HEK293 (cell line): ENCODE results near the gene ITGA2B.

Experiments used
- CTCF ChIP-seq: fragments of 450-650 bp; formaldehyde crosslinking; IDR thresholded peaks from 2 replicates; pipeline ENCODE4 v1.5.1; 2016; ENCODE audit warnings: missing biosample characterization, missing genetic modification characterization
- REST ChIP-seq: fragments of 450-650 bp; formaldehyde crosslinking; IDR thresholded peaks from 2 replicates; pipeline ENCODE4 v1.5.1; 2016; ENCODE audit warnings: missing biosample characterization, missing genetic modification characterization
- ZBTB26 ChIP-seq: fragments of 450-650 bp; formaldehyde crosslinking; optimal IDR thresholded peaks from 2 replicates; pipeline ENCODE3; 2016; ENCODE audit warnings: missing biosample characterization, mild to moderate bottlenecking, missing genetic modification characterization
- ZIC2 ChIP-seq: fragments of 450-650 bp; formaldehyde crosslinking; IDR thresholded peaks from 2 replicates; pipeline ENCODE4 v1.5.1; 2016; ENCODE audit warnings: missing biosample characterization, missing genetic modification characterization
- ZNF324 ChIP-seq: fragments of 450-650 bp; formaldehyde crosslinking; IDR thresholded peaks from 2 replicates; pipeline ENCODE4 v1.5.1; 2016; ENCODE audit warnings: missing biosample characterization, missing genetic modification characterization
- ZNF488 ChIP-seq: fragments of 450-650 bp; formaldehyde crosslinking; IDR thresholded peaks from 2 replicates; pipeline ENCODE4 v1.5.1; 2016; ENCODE audit warnings: missing biosample characterization, missing genetic modification characterization
- ZNF544 ChIP-seq: fragments of 450-650 bp; formaldehyde crosslinking; IDR thresholded peaks from 2 replicates; pipeline ENCODE4 v1.5.0; 2017; ENCODE audit warnings: missing biosample characterization, missing genetic modification characterization
- ZNF555 ChIP-seq: fragments of 450-650 bp; formaldehyde crosslinking; conservative IDR thresholded peaks from 2 replicates; pipeline ENCODE4 v1.5.1; 2017; ENCODE audit warnings: missing biosample characterization, mild to moderate bottlenecking, missing genetic modification characterization, inconsistent platforms
- ZNF560 ChIP-seq: fragments of 450-650 bp; formaldehyde crosslinking; IDR thresholded peaks from 2 replicates; pipeline ENCODE4 v1.5.1; 2017; ENCODE audit warnings: missing biosample characterization, missing genetic modification characterization, borderline replicate concordance

GRCh38 chr17:44384281-44384822 lies 5.1 kb downstream of the ITGA2B start:
- TF ChIP-seq ZNF544 (tag by site-specific recombination): no peak
- TF ChIP-seq ZNF555 (tag by site-specific recombination): no peak
- no peak for TF ChIP-seq ZBTB26 (tag by site-specific recombination)
- TF ChIP-seq ZIC2: no peak
- no peak for TF ChIP-seq REST
- TF ChIP-seq CTCF (tag by site-specific recombination): no peak
- TF ChIP-seq ZNF324 (tag by site-specific recombination): no peak
- no peak for TF ChIP-seq ZNF488 (tag by site-specific recombination)
- TF ChIP-seq ZNF560 (tag by site-specific recombination): no peak
